Hepatocyte (in vitro differentiated cells): ENCODE data around the gene ENOX1. TPM values are rescaled to one million over a fixed set of nuclear protein-coding genes. Genes with fewer than 3 reads are reported as not detected.

Experiments
- DNase-seq: peaks from one replicate; pipeline ENCODE4 v3.0.0-alpha.2; 2016; ENCODE audit warnings: low spot score
- H2AFZ ChIP-seq: fragments of 200-600 bp; sonication (generic); 2 replicates; pipeline ENCODE4 v1.6.0; 2016; ENCODE audit warnings: antibody characterized with exemption, mild to moderate bottlenecking
- H3K27ac ChIP-seq: fragments of 200-600 bp; sonication (generic); 2 replicates; pipeline ENCODE4 v1.5.1; 2016; ENCODE audit warnings: mild to moderate bottlenecking
- H3K27me3 ChIP-seq: fragments of 200-600 bp; sonication (generic); 2 replicates; pipeline ENCODE4 v1.6.1; 2016
- H3K36me3 ChIP-seq: fragments of 200-600 bp; sonication (generic); replicated peaks from 2 replicates; pipeline ENCODE4 v1.5.1; 2016; ENCODE audit warnings: low read depth; ENCODE audit not compliant: insufficient read depth
- H3K4me1 ChIP-seq: fragments of 200-600 bp; sonication (generic); 2 replicates; pipeline ENCODE4 v1.5.1; 2016; ENCODE audit warnings: mild to moderate bottlenecking, moderate library complexity; ENCODE audit not compliant: insufficient read depth
- H3K4me2 ChIP-seq: fragments of 200-600 bp; sonication (generic); 2 replicates; pipeline ENCODE4 v1.6.0; 2016
- H3K4me3 ChIP-seq: fragments of 200-600 bp; sonication (generic); 2 replicates; pipeline ENCODE4 v1.5.1; 2016; ENCODE audit warnings: mild to moderate bottlenecking
- H3K79me2 ChIP-seq: fragments of 200-600 bp; sonication (generic); 2 replicates; pipeline ENCODE4 v1.6.0; 2017; ENCODE audit warnings: mild to moderate bottlenecking
- H3K9me2 ChIP-seq: fragments of 200-600 bp; sonication (generic); replicated peaks from 2 replicates; pipeline ENCODE4 v1.6.0; 2017; ENCODE audit warnings: mild to moderate bottlenecking; ENCODE audit not compliant: insufficient read depth
- H3K9me3 ChIP-seq: fragments of 200-600 bp; sonication (generic); 2 replicates; pipeline ENCODE4 v1.5.1; 2016; ENCODE audit warnings: low read depth, mild to moderate bottlenecking
- H4K20me1 ChIP-seq: fragments of 200-600 bp; sonication (generic); 2 replicates; pipeline ENCODE4 v1.6.0; 2016; ENCODE audit warnings: mild to moderate bottlenecking; ENCODE audit not compliant: insufficient read depth, poor library complexity, severe bottlenecking
- EZH2 ChIP-seq: fragments of 200-600 bp; sonication (generic); IDR thresholded peaks from 2 replicates; pipeline ENCODE4 v1.6.1; 2016; ENCODE audit warnings: antibody characterized with exemption, mild to moderate bottlenecking, borderline replicate concordance
- EZH2phosphoT487 ChIP-seq: fragments of 200-600 bp; sonication (generic); IDR thresholded peaks from one replicate; pipeline ENCODE4 v1.6.1; 2018; ENCODE audit warnings: antibody characterized with exemption, mild to moderate bottlenecking, low read depth, moderate library complexity; ENCODE audit not compliant: unreplicated experiment, severe bottlenecking
- WGBS: methylation state at CpG from one replicate; pipeline ENCODE4 v1.1.6; 2016; ENCODE audit warnings: low lambda C conversion rate; ENCODE audit errors: missing lambda C conversion rate; 5-methylcytosine and 5-hydroxymethylcytosine counted together
- polyA plus RNA-seq: library from polyadenylated mRNA; unstranded; fragments of >200 nt; fragmentation: Nextera tagmentation; extraction: Ambion mirVana; gene quantifications from 2 replicates; pipeline ENCODE4 v1.2.1, GENCODE V29; 2016
- total RNA-seq: library from RNA; depleted of rRNA; stranded (reverse); fragments of >200 nt; gene quantifications from 2 replicates; pipeline ENCODE4 v1.2.3, GENCODE V29; 2014
- TF ChIP-seq, protein P1 (sequence below): fragments of 200-600 bp; sonication (generic); IDR thresholded peaks from 2 replicates; pipeline ENCODE4 v1.5.1; 2016; ENCODE audit warnings: antibody characterized with exemption, mild to moderate bottlenecking; ENCODE audit not compliant: poor library complexity

ENOX1 gene
- total and polyA plus RNA-seq, 2 experiments from 2014 or later: 2.4 to 4.0 TPM

DNA sequence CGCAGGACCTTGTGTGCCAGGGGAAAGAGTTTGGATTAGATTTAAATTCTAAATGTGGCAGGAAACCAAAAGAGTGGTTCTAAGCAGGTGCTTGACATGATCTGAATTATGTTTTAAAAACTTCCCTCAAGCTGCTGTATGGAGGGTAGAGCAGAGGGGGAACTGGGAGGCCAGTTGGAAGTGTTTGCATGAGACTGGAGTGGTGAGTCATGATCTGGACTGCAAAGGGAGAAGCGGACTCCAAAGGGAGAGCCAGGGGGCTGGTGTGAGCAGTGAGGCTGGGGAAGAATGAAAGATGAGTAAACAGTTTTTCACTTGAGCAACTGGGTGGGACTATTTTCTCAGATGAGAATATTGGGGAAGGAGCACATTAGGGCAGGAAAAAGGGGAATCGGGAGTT lies 557.3 kb downstream of the ENOX1 start:
- Histone ChIP-seq H3K9me2 (no peaks in the 10 kb centered on the region), H3K9me3 (no peaks in the 10 kb centered on the region), H3K4me1 (no peaks in the 10 kb centered on the region), H3K79me2 (no peaks in the 10 kb centered on the region), H3K36me3 (no peaks in the 10 kb centered on the region), H3K4me3 (no peak overlapping the region), H3K27ac (no peak overlapping the region), H3K27me3 (no peaks in the 10 kb centered on the region), H4K20me1 (no peaks in the 10 kb centered on the region), H2AFZ (no peak overlapping the region), H3K4me2 (no peak overlapping the region)
- DNase-seq: no peak
- 56% methylated on average over 3 of the region's 3 CpGs for WGBS
- no peak for TF ChIP-seq EZH2
- no peak for TF ChIP-seq EZH2phosphoT487
- TF ChIP-seq, protein P1, sequence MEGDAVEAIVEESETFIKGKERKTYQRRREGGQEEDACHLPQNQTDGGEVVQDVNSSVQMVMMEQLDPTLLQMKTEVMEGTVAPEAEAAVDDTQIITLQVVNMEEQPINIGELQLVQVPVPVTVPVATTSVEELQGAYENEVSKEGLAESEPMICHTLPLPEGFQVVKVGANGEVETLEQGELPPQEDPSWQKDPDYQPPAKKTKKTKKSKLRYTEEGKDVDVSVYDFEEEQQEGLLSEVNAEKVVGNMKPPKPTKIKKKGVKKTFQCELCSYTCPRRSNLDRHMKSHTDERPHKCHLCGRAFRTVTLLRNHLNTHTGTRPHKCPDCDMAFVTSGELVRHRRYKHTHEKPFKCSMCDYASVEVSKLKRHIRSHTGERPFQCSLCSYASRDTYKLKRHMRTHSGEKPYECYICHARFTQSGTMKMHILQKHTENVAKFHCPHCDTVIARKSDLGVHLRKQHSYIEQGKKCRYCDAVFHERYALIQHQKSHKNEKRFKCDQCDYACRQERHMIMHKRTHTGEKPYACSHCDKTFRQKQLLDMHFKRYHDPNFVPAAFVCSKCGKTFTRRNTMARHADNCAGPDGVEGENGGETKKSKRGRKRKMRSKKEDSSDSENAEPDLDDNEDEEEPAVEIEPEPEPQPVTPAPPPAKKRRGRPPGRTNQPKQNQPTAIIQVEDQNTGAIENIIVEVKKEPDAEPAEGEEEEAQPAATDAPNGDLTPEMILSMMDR: no peak

DNA sequence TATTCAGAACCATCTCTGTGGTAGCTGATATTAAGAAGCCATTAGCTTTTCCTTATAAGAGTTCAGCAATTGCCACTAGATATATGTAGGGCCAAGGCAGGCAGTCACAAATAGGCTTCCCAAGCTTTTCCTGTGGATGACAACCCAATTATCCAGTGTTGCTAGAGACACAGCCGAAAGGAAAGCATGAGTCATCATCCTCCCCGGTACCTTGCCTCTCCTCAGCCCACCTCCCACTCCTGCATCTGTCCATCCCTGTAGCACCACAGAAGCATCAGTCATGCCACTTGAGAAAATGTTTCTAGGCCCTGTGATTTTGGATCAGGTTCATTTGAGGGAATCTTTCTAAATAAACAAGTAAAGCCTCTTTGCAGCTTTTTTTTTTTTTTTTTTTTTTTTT lies 559.1 kb downstream of the ENOX1 start:
- no peak overlapping the region for H3K4me3 ChIP-seq
- no peaks in the 10 kb centered on the region for H3K36me3 ChIP-seq
- no peaks in the 10 kb centered on the region for H4K20me1 ChIP-seq
- H3K4me1 ChIP-seq: no peaks in the 10 kb centered on the region
- no peaks in the 10 kb centered on the region for H3K9me3 ChIP-seq
- H2AFZ ChIP-seq: no peak overlapping the region
- no peak overlapping the region for H3K4me2 ChIP-seq
- no peak for DNase-seq
- TF ChIP-seq EZH2phosphoT487 (no peak), EZH2 (no peak)
- TF ChIP-seq, protein P1: no peak
- H3K79me2 ChIP-seq: no peaks in the 10 kb centered on the region
- WGBS: 29% methylated on average over 2 of the region's 2 CpGs
- no peaks in the 10 kb centered on the region for H3K27me3 ChIP-seq
- no peaks in the 10 kb centered on the region for H3K9me2 ChIP-seq
- no peak overlapping the region for H3K27ac ChIP-seq

DNA sequence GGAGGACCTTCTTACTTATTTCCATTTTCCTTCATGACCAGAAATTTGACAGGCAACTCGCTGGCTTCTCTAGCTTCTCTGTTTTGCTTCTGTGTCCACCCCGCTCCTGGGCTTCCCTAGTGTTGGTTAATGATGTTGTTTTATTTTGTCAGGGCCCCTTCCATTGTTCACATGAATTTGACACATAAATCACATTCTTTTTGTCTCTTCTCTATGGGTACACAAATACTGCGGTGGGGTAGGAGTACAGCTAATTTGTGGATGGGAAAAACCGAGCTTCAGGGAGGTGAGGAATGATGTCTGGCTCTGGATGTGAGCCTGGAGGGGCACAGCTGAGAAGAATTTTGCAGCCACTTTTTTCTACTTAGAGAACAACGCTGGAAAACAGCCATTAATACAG lies 563.6 kb downstream of the ENOX1 start:
- H2AFZ ChIP-seq: no peak overlapping the region
- 67% methylated on average over 5 of the region's 5 CpGs for WGBS

More for the DNA sequence above, 563.6 kb downstream of the ENOX1 start:
- TF ChIP-seq EZH2: no peak
- TF ChIP-seq, protein P1: no peak
- Histone ChIP-seq H3K9me3 (no peaks in the 10 kb centered on the region), H4K20me1 (no peaks in the 10 kb centered on the region), H3K4me1 (no peaks in the 10 kb centered on the region), H3K36me3 (no peaks in the 10 kb centered on the region), H3K4me3 (no peak overlapping the region), H3K9me2 (no peaks in the 10 kb centered on the region), H3K79me2 (no peaks in the 10 kb centered on the region), H3K27me3 (no peaks in the 10 kb centered on the region), H3K27ac (no peak overlapping the region), H3K4me2 (no peak overlapping the region)
- no peak for DNase-seq
